ENCODE measurements around the gene HERC2.
"Not testable (repeated sequence)": the region's sequence is repeated elsewhere in the genome, so short reads cannot be mapped to it uniquely, and the experiment has no call there.

DNA sequence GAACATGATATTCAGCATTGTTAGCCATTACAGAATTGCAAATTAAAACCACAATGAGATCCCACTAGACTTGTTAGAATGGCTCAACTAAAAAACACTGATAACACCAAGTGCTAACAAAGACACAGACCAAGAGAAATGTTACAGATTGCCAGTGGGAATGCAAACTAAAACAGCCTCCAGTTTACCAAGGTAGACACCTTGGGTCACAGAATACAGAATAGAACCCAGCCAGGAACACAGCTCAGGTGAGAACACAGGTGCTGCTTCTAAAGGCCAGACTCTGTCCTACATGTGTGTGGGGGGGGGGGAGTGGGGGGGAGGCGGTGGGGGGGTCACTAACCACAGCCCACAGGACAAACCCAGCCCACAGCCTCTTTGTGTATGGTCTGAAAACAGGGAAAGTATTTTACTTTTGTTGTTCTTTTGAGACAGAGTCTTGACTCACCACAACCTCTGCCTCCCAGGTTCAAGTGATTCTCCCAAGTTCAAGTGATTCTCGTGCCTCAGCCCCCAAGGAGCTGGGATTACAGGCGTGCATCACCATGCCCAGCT is 26.9 kb downstream of the HERC2 start:
- not testable (repeated sequence) for TF ChIP-seq EZH2 (IDR thresholded peaks at IDR 0.05; ENCODE audit: borderline replicate concordance, low read length); CTCF (conservative IDR thresholded peaks at IDR 0.05 in 1 of 2, IDR thresholded peaks at IDR 0.05 in 1 of 2; ENCODE audit: extremely low read depth in 1 of 2, insufficient read depth in 1 of 2, low read depth in 1 of 2, low read length in 2 of 2)

All from mammary epithelial cell (primary cell).